ENCODE measurements around the gene SYT14.

GRCh38 chr1:209911746-209912145, 26.3 kb upstream of the SYT14 start:
- TF ChIP-seq EP300 (conservative IDR thresholded peaks at IDR 0.05; ENCODE audit: poor library complexity, severe bottlenecking) (no peak), EZH2 (IDR thresholded peaks at IDR 0.05; ENCODE audit: borderline replicate concordance, insufficient read depth, low read length, poor library complexity, severe bottlenecking) (no peak), POLR2AphosphoS5 (IDR thresholded peaks at IDR 0.05) (no peak), MXI1 (conservative IDR thresholded peaks at IDR 0.05; ENCODE audit: poor library complexity, severe bottlenecking) (no peak), RAD21 (conservative IDR thresholded peaks at IDR 0.05) (no peak)
- TF ChIP-seq, protein P1, sequence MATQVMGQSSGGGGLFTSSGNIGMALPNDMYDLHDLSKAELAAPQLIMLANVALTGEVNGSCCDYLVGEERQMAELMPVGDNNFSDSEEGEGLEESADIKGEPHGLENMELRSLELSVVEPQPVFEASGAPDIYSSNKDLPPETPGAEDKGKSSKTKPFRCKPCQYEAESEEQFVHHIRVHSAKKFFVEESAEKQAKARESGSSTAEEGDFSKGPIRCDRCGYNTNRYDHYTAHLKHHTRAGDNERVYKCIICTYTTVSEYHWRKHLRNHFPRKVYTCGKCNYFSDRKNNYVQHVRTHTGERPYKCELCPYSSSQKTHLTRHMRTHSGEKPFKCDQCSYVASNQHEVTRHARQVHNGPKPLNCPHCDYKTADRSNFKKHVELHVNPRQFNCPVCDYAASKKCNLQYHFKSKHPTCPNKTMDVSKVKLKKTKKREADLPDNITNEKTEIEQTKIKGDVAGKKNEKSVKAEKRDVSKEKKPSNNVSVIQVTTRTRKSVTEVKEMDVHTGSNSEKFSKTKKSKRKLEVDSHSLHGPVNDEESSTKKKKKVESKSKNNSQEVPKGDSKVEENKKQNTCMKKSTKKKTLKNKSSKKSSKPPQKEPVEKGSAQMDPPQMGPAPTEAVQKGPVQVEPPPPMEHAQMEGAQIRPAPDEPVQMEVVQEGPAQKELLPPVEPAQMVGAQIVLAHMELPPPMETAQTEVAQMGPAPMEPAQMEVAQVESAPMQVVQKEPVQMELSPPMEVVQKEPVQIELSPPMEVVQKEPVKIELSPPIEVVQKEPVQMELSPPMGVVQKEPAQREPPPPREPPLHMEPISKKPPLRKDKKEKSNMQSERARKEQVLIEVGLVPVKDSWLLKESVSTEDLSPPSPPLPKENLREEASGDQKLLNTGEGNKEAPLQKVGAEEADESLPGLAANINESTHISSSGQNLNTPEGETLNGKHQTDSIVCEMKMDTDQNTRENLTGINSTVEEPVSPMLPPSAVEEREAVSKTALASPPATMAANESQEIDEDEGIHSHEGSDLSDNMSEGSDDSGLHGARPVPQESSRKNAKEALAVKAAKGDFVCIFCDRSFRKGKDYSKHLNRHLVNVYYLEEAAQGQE (IDR thresholded peaks at IDR 0.05; ENCODE audit: borderline replicate concordance): no peak
- TF ChIP-seq, protein P2, sequence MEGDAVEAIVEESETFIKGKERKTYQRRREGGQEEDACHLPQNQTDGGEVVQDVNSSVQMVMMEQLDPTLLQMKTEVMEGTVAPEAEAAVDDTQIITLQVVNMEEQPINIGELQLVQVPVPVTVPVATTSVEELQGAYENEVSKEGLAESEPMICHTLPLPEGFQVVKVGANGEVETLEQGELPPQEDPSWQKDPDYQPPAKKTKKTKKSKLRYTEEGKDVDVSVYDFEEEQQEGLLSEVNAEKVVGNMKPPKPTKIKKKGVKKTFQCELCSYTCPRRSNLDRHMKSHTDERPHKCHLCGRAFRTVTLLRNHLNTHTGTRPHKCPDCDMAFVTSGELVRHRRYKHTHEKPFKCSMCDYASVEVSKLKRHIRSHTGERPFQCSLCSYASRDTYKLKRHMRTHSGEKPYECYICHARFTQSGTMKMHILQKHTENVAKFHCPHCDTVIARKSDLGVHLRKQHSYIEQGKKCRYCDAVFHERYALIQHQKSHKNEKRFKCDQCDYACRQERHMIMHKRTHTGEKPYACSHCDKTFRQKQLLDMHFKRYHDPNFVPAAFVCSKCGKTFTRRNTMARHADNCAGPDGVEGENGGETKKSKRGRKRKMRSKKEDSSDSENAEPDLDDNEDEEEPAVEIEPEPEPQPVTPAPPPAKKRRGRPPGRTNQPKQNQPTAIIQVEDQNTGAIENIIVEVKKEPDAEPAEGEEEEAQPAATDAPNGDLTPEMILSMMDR (IDR thresholded peaks at IDR 0.05; ENCODE audit: poor library complexity, severe bottlenecking): no peak

Data from neural cell (in vitro differentiated cells).